H9 (cell line): ENCODE results near the gene MRM1. TPM values are rescaled to one million over a fixed set of nuclear protein-coding genes. Genes with fewer than 3 reads are reported as not detected.

Source experiments
- DNase-seq: peaks from one replicate; pipeline ENCODE4 v3.0.0-alpha.2; 2017
- H2AFZ ChIP-seq: one replicate; pipeline ENCODE4 v1.6.1; 2013; ENCODE audit warnings: mild to moderate bottlenecking, low read length, control low read depth, moderate library complexity
- H2AK5ac ChIP-seq: 2 replicates; pipeline ENCODE4 v1.6.1; 2013; ENCODE audit warnings: low read length, control low read depth, mixed read lengths; ENCODE audit not compliant: insufficient read length
- H2BK120ac ChIP-seq: one replicate; pipeline ENCODE4 v1.6.1; 2013; ENCODE audit warnings: low read depth, mild to moderate bottlenecking, low read length, control low read depth, inconsistent platforms; ENCODE audit not compliant: poor library complexity, severe bottlenecking
- H2BK12ac ChIP-seq: 2 replicates; pipeline ENCODE4 v1.6.1; 2013; ENCODE audit warnings: low read length, control low read depth, mixed read lengths, low read depth; ENCODE audit not compliant: insufficient read length
- H2BK15ac ChIP-seq: 2 replicates; pipeline ENCODE4 v1.6.1; 2013; ENCODE audit warnings: low read depth, low read length, control low read depth
- H2BK20ac ChIP-seq: one replicate; pipeline ENCODE4 v1.6.1; 2013; ENCODE audit warnings: low read depth, mild to moderate bottlenecking, low read length, control low read depth, inconsistent platforms; ENCODE audit not compliant: poor library complexity, severe bottlenecking
- H2BK5ac ChIP-seq: 2 replicates; pipeline ENCODE4 v1.6.1; 2013; ENCODE audit warnings: low read length, control low read depth, mixed read lengths; ENCODE audit not compliant: insufficient read length
- H3K14ac ChIP-seq: 2 replicates; pipeline ENCODE4 v1.6.1; 2013; ENCODE audit warnings: low read length, control low read depth; ENCODE audit not compliant: insufficient read depth
- H3K18ac ChIP-seq: 2 replicates; pipeline ENCODE4 v1.6.1; 2013; ENCODE audit warnings: low read depth, mild to moderate bottlenecking, mixed read lengths, low read length, control low read depth; ENCODE audit not compliant: insufficient read length
- H3K23ac ChIP-seq: 2 replicates; pipeline ENCODE4 v1.6.1; 2013; ENCODE audit warnings: low read length, control low read depth, mixed read lengths, low read depth; ENCODE audit not compliant: insufficient read length
- H3K23me2 ChIP-seq: 2 replicates; pipeline ENCODE4 v1.6.1; 2013; ENCODE audit warnings: low read depth, mild to moderate bottlenecking, mixed read lengths, low read length, control low read depth; ENCODE audit not compliant: insufficient read length, poor library complexity, severe bottlenecking
- H3K27ac ChIP-seq: 2 replicates; pipeline ENCODE4 v1.5.1; 2013; ENCODE audit warnings: low read length, control low read depth, mixed read lengths, low read depth; ENCODE audit not compliant: insufficient read length
- H3K27me3 ChIP-seq: 2 replicates; pipeline ENCODE4 v1.6.1; 2013; ENCODE audit warnings: low read length, control low read depth, inconsistent platforms; ENCODE audit not compliant: insufficient read depth
- H3K4ac ChIP-seq: 2 replicates; pipeline ENCODE4 v1.6.1; 2013; ENCODE audit warnings: low read depth, mild to moderate bottlenecking, control low read depth, inconsistent platforms, low read length, moderate library complexity
- H3K4me1 ChIP-seq: 2 replicates; pipeline ENCODE4 v1.6.1; 2013; ENCODE audit warnings: low read length, control low read depth, inconsistent platforms; ENCODE audit not compliant: insufficient read depth
- H3K4me2 ChIP-seq: 2 replicates; pipeline ENCODE4 v1.6.1; 2013; ENCODE audit warnings: low read length, control low read depth, mixed read lengths; ENCODE audit not compliant: insufficient read length, insufficient read depth
- H3K56ac ChIP-seq: 2 replicates; pipeline ENCODE4 v1.6.1; 2013; ENCODE audit warnings: low read depth, mild to moderate bottlenecking, mixed read lengths, low read length, control low read depth; ENCODE audit not compliant: insufficient read length
- H3K79me1 ChIP-seq: 2 replicates; pipeline ENCODE4 v1.6.1; 2013; ENCODE audit warnings: low read depth, mild to moderate bottlenecking, moderate library complexity, low read length, control low read depth, inconsistent platforms; ENCODE audit not compliant: insufficient read depth, poor library complexity, severe bottlenecking
- H3K79me2 ChIP-seq: 2 replicates; pipeline ENCODE4 v1.6.1; 2013; ENCODE audit warnings: low read length, control low read depth, inconsistent platforms; ENCODE audit not compliant: insufficient read depth
- H3K9ac ChIP-seq: 2 replicates; pipeline ENCODE4 v1.6.1; 2013; ENCODE audit warnings: low read length, control low read depth, mixed read lengths; ENCODE audit not compliant: insufficient read length; ENCODE audit errors: extremely low read depth
- H3K9me3 ChIP-seq: one replicate; pipeline ENCODE4 v1.6.1; 2013; ENCODE audit warnings: low read depth, low read length, inconsistent platforms; ENCODE audit not compliant: control insufficient read depth
- H3T11ph ChIP-seq: one replicate; pipeline ENCODE4 v1.6.1; 2013; ENCODE audit warnings: mild to moderate bottlenecking, low read length, control low read depth, inconsistent platforms
- H4K20me1 ChIP-seq: one replicate; pipeline ENCODE4 v1.6.1; 2013; ENCODE audit not compliant: control insufficient read depth, insufficient read length, insufficient read depth
- H4K5ac ChIP-seq: 2 replicates; pipeline ENCODE4 v1.6.1; 2013; ENCODE audit warnings: low read depth, mild to moderate bottlenecking, mixed read lengths, low read length, control low read depth; ENCODE audit not compliant: insufficient read length
- H4K8ac ChIP-seq: replicated peaks from 2 replicates; pipeline ENCODE4 v1.6.1; 2013; ENCODE audit warnings: low read length, control low read depth, mixed read lengths, low read depth; ENCODE audit not compliant: insufficient read length
- H4K91ac ChIP-seq: 2 replicates; pipeline ENCODE4 v1.6.1; 2013; ENCODE audit warnings: low read depth, mild to moderate bottlenecking, moderate library complexity, mixed read lengths, low read length, control low read depth; ENCODE audit not compliant: insufficient read length
- H3K27ac Mint-ChIP-seq, 3 experiments: 2 replicates in 2 of 3; 3 replicates in 1 of 3; pipeline ENCODE4 v1.8.0; 2020 to 2021; ENCODE audit warnings: mixed read lengths in 3 of 3, mild to moderate bottlenecking in 1 of 3, moderate library complexity in 1 of 3
- H3K27me3 Mint-ChIP-seq: 2 replicates; pipeline ENCODE4 v1.8.0; 2021; ENCODE audit warnings: low read depth, mild to moderate bottlenecking, moderate library complexity, mixed read lengths
- H3K36me3 Mint-ChIP-seq, 3 experiments: 2 replicates in 2 of 3; 3 replicates in 1 of 3; pipeline ENCODE4 v1.8.0; 2020 to 2021; ENCODE audit warnings: low read depth in 3 of 3, mixed read lengths in 3 of 3; ENCODE audit not compliant: insufficient read depth in 1 of 3
- H3K4me1 Mint-ChIP-seq, 2 experiments: 2 replicates each; pipeline ENCODE4 v1.8.0; 2020; ENCODE audit warnings: mixed read lengths in 2 of 2
- H3K4me3 Mint-ChIP-seq, 2 experiments: 2 replicates in 1 of 2; 3 replicates in 1 of 2; pipeline ENCODE4 v1.8.0; 2020 to 2021; ENCODE audit warnings: mild to moderate bottlenecking in 2 of 2, mixed read lengths in 2 of 2, moderate library complexity in 1 of 2
- H3K9me3 Mint-ChIP-seq, 2 experiments: 2 replicates in 1 of 2; 3 replicates in 1 of 2; pipeline ENCODE4 v1.8.0; 2020; ENCODE audit warnings: mild to moderate bottlenecking in 2 of 2, mixed read lengths in 2 of 2, moderate library complexity in 1 of 2
- WGBS: extraction: QIAGEN DNeasy Blood & Tissue Kit; methylation state at CpG from one replicate; pipeline ENCODE4 v1.1.7; 2013; ENCODE audit warnings: missing lambda C conversion rate, low lambda C conversion rate, mixed read lengths; ENCODE audit not compliant: insufficient read length; ENCODE audit errors: extremely low coverage; 5-methylcytosine and 5-hydroxymethylcytosine counted together
- total RNA-seq: library from RNA; stranded (reverse); gene quantifications from 2 replicates; pipeline ENCODE4 v1.2.1, GENCODE V29; 2021
- TF ChIP-seq, protein P1 (sequence below): fragments of 200-600 bp; sonication (generic); conservative IDR thresholded peaks from 3 replicates; pipeline ENCODE4 v1.8.0; 2021; ENCODE audit warnings: antibody characterized with exemption, mild to moderate bottlenecking

MRM1 gene
- total RNA-seq, 1 experiment from 2014 or later, result 10.3 TPM

DNA sequence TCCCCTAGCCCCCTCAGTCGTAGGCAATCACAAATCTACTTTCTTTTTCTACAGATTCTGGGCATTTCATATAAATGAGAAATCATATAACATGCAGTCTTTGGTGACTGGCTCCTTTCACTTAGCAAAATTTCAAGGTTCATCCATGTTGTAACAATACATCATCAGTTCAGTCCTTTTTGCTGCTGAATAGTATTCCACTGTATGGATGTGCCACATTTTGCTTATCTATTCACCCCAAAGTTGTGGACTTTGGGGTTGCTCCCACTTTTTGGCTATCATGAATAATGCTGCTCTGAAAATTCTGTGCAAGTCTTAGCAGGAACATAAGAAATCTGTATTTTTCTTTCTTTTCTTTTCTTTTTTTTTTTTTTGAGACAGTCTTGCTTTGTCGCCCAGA is 39.0 kb downstream of the MRM1 start:
- TF ChIP-seq, protein P1, sequence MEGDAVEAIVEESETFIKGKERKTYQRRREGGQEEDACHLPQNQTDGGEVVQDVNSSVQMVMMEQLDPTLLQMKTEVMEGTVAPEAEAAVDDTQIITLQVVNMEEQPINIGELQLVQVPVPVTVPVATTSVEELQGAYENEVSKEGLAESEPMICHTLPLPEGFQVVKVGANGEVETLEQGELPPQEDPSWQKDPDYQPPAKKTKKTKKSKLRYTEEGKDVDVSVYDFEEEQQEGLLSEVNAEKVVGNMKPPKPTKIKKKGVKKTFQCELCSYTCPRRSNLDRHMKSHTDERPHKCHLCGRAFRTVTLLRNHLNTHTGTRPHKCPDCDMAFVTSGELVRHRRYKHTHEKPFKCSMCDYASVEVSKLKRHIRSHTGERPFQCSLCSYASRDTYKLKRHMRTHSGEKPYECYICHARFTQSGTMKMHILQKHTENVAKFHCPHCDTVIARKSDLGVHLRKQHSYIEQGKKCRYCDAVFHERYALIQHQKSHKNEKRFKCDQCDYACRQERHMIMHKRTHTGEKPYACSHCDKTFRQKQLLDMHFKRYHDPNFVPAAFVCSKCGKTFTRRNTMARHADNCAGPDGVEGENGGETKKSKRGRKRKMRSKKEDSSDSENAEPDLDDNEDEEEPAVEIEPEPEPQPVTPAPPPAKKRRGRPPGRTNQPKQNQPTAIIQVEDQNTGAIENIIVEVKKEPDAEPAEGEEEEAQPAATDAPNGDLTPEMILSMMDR, result no peak
- H3K9me3 Mint-ChIP-seq, result no peaks in the 10 kb centered on the region; a peak in 1 of 5 replicates

More for the DNA sequence above, 39.0 kb downstream of the MRM1 start:
- Histone ChIP-seq H3K4me2 (no peak overlapping the region), H4K8ac (no peak overlapping the region), H3K56ac (no peak overlapping the region), H3K23ac (no peak overlapping the region), H3K79me1 (no peaks in the 10 kb centered on the region), H3T11ph (no peak overlapping the region), H2BK20ac (no peak overlapping the region), H2AFZ (no peak overlapping the region), H3K23me2 (peaks cover 15% of the 10 kb centered on the region), H2BK5ac (no peak overlapping the region), H3K9ac (no peak overlapping the region), H3K4me1 (no peaks in the 10 kb centered on the region), H4K20me1 (no peaks in the 10 kb centered on the region), H2BK12ac (no peak overlapping the region), H3K4ac (no peak overlapping the region), H4K5ac (no peak overlapping the region), H3K27me3 (peaks cover 20% of the 10 kb centered on the region), H4K91ac (no peak overlapping the region), H2BK15ac (no peak overlapping the region), H3K18ac (no peak overlapping the region), H3K9me3 (no peaks in the 10 kb centered on the region), H3K79me2 (no peaks in the 10 kb centered on the region), H2AK5ac (no peak overlapping the region), H3K14ac (no peak overlapping the region), H2BK120ac (no peak overlapping the region), H3K27ac (no peak overlapping the region)
- no peak overlapping the region for H3K27ac Mint-ChIP-seq
- H3K36me3 Mint-ChIP-seq, result no peaks in the 10 kb centered on the region
- no peak for DNase-seq
- peaks cover 93% of the 10 kb centered on the region for H3K27me3 Mint-ChIP-seq
- peaks cover 13 to 38% of the 10 kb centered on the region in 2 experiments for H3K4me1 Mint-ChIP-seq
- peak overlapping the region in 1 of 2 experiments; percentile 69; a peak in 1 of 5 replicates for H3K4me3 Mint-ChIP-seq
- no CpG with 5 or more reads among the region's 2 CpGs for WGBS
